LNCaP clone FGC (cell line): ENCODE measurements around the gene ROR1.

Experiments used
- DNase-seq: peaks from one replicate; pipeline ENCODE4 v3.0.0-alpha.2; 2011; ENCODE audit warnings: low read depth
- H3K4me3 ChIP-seq: 2 replicates; pipeline ENCODE4 v1.5.1; 2011; ENCODE audit warnings: mild to moderate bottlenecking, low read depth, low read length, control low read depth
- TF ChIP-seq, protein P1 (sequence below): IDR thresholded peaks from 2 replicates; pipeline ENCODE4 v1.5.1; 2012; ENCODE audit warnings: mild to moderate bottlenecking; ENCODE audit not compliant: control insufficient read depth, insufficient read depth; ENCODE audit errors: extremely low read depth

The ROR1 gene

DNA sequence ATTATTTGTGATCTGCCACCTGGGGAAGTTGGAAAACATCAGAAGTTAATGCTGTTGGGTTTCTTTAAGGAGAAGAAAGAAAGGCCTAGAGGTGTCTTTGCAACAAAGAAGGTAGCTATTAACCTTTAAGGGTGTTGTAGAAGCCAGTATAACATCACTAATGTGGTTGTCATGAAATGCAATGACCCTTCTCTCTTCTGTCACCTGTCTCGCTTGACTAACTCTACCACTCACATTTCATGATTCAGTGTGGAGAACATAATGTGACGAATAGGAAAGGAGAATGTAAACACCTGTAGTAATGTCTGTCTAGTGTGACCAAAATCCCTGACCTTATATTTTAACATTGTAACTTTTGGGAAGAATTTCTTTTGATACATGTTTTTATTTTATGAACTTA is 217.9 kb downstream of the ROR1 start:
- TF ChIP-seq, protein P1, sequence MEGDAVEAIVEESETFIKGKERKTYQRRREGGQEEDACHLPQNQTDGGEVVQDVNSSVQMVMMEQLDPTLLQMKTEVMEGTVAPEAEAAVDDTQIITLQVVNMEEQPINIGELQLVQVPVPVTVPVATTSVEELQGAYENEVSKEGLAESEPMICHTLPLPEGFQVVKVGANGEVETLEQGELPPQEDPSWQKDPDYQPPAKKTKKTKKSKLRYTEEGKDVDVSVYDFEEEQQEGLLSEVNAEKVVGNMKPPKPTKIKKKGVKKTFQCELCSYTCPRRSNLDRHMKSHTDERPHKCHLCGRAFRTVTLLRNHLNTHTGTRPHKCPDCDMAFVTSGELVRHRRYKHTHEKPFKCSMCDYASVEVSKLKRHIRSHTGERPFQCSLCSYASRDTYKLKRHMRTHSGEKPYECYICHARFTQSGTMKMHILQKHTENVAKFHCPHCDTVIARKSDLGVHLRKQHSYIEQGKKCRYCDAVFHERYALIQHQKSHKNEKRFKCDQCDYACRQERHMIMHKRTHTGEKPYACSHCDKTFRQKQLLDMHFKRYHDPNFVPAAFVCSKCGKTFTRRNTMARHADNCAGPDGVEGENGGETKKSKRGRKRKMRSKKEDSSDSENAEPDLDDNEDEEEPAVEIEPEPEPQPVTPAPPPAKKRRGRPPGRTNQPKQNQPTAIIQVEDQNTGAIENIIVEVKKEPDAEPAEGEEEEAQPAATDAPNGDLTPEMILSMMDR, result no peak
- DNase-seq, result no peak
- no peak overlapping the region for H3K4me3 ChIP-seq

- H3K4me3 ChIP-seq, result no peak overlapping the region
- TF ChIP-seq, protein P1, result no peak
- DNase-seq, result no peak
Measured at GRCh38 chr1:64000021-64000420, 226.2 kb downstream of the ROR1 start.

DNA sequence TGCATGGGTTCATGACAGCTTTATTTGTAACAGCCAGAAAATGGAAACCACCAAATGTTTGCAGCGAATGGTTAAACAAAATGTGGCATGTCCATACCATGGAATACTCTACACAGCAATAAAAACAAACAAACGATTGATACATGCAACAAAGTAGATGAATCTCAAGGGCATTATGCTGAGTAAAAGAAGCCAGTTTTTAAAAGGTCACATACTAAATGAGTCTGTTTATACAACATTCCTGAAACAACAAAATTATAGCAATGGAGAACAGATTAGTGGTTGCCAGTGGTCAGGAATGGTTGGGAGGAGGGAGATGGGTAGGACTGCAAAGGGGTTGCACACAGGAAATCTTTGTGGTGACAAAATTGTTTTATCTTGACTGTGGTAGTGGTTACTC is 227.2 kb downstream of the ROR1 start:
- TF ChIP-seq, protein P1, result no peak
- no peak overlapping the region for H3K4me3 ChIP-seq
- DNase-seq, result no peak

DNA sequence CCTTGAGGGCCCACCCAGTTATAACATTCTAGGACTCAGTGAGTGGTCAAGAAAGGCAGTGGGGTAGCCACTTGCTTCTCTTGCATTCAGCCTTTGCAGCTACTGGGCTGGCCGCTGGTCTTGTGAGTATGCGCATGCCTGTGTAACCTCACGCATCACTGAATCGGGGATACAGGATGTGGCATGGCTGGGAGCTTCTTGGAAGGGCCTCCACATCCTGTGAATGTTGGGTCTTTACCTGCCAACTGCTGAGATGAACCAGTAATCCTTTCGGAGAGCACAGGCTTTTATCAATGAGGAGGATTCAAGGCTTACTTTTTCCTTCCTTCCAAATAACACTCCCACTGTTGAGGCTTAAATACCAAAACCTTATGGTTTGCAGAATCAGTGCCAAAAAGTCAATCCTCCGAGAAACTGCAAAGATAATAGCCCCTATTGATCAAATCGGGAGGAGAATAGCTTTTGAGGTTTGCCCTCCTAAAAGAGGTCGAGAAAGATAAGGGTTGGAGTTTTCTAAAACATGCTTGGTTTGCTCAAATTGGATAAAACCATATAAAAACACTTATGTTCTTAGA is 230.7 kb downstream of the ROR1 start:
- TF ChIP-seq, protein P1, result no peak
- no peak for DNase-seq
- H3K4me3 ChIP-seq, result no peak overlapping the region

DNA sequence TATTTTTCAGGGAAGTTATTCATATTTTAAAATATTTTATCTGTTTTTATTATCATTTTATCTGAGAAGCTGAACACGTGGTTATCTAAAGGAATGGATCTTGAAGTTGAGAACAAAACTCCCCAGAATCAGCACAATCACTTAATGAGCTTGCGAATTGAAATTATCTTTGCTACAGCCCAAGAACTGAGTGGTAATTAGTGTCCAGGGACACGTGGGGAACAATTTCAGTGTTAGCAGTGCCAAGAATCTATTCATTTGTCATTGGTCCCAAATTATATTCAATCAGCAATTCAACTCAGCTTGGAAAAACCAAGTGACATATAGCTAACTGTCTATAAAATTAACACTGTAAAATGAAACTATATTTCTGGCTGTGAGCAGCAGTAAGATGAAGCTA is 232.0 kb downstream of the ROR1 start:
- no peak overlapping the region for H3K4me3 ChIP-seq
- DNase-seq, result no peak
- TF ChIP-seq, protein P1, result no peak

DNA sequence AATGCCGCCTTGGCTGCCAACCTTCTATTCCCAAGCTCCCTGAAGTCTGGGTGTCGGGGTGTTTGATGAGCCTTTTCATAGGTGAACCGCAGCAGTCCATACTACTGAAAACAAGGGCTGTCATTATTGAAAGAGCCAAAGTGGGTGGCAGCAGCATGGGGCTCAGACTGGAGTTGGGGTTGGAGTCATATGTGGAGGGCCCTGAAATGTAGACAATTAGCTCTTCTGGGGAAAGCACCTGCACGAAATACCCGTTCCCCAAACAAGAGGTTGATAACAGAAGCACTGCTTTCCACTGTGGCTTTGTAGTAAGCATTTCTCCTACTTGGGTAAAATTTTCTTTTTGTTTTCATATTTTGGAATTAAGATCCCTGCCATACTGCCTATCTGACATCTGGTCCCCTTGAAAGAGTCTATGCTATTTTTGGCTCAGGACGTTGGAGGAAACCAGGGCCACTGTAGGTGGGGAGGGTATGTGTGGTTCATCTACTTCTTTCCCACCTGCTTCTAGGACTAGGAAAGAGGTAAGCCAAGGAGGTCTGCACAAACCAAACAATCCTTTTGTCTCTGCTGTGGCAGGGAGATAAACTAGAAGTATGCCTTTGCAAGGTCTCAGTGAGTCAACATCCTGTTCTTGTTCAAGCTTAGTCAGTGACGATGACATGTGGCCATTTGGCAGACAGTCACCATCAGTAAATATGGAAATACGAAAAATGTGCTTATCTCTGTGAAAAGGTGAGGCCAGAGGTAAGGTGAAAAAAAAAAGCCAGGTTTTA is 232.6 kb downstream of the ROR1 start:
- peak; percentile 86 for DNase-seq
- H3K4me3 ChIP-seq, result no peak overlapping the region
- TF ChIP-seq, protein P1, result no peak

GRCh38 chr1:64010316-64010715 is 236.5 kb downstream of the ROR1 start:
- H3K4me3 ChIP-seq, result no peak overlapping the region
- no peak for DNase-seq
- TF ChIP-seq, protein P1, result no peak
